ENCODE data around the gene ATP5ME.
"Not testable (repeated sequence)": the region's sequence is repeated elsewhere in the genome, so short reads cannot be mapped to it uniquely, and the experiment has no call there.

Gene ATP5ME

GRCh38 chr4:653831-654502 is 20.1 kb downstream of the ATP5ME start:
- DNase-seq: no peak

- no peak for DNase-seq
Observed at GRCh38 chr4:653080-653821, 20.8 kb downstream of the ATP5ME start.

- DNase-seq: no peak
Observed at GRCh38 chr4:651884-652642, 22.0 kb downstream of the ATP5ME start.

GRCh38 chr4:650951-651883 is 22.9 kb downstream of the ATP5ME start:
- no peak for DNase-seq

GRCh38 chr4:650461-650860 is 23.6 kb downstream of the ATP5ME start:
- no peak for DNase-seq

DNA sequence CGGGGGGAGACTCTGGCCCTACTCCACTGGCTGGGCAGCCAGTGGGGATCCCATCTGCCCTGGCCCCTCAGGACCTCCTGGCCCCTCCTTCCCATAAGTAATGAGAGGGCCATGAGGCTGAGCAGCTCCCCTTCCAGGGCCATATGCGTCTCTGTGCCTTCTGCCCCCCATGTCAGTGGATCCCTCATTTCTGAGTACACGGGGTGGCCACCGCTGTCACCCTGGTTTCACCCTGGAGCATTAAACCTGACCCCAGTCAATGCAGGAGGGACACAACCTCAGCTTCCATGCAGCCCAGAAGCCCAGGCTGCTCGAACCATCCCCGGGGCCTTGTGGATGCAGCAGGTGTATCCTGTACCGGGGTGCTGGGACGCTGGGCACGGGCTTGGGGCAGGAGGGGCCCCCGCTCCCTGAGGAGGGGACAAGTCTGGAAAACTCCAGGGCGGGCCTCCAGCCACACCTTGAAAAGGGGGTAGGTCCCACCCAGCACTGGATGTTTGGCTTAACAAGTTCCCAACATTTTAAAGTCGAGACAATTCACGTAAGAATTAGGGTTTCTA is 24.2 kb downstream of the ATP5ME start:
- DNase-seq: no peak

DNA sequence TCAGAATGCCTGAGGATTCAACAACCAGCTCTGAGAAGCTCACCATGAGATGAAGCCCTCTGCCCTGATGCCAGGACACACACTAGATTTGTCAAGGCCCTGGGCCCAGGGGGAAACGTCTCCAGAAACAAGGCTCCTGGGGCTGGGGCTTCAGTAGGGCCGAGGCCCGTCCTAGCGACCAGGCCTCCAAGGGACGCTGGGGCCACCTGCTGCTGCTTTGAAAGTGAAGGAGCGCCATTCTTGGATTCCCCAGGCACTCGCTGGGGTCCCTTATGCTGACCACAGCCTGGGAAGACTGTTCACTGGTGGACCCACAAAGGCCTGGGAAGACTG is 24.8 kb downstream of the ATP5ME start:
- no peak for DNase-seq

- no peak for DNase-seq
Observed at GRCh38 chr4:648579-649292, 25.3 kb downstream of the ATP5ME start.

GRCh38 chr4:647481-647880 is 26.6 kb downstream of the ATP5ME start:
- DNase-seq: no peak

- no peak for DNase-seq
Observed at GRCh38 chr4:646460-646859, 27.6 kb downstream of the ATP5ME start.

DNA sequence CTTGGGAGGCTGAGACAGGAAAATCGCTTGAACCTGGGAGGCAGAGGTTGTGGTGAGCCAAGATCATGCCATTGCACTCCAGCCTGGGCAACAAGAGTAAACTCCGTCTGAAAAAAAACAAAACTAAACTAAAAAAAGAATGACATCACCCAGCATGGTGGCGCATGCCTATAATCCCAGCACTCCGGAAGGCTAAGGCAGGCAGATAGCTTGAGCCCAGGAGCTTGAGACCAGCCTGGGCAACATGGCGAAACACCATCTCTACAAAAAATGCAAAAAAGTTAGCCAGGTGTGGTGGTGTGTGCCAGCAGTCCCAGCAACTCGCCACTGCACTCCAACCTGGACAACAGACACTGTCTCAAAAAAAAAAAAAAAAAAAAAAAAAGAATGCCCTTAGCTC is 31.7 kb downstream of the ATP5ME start:
- not testable (repeated sequence) for DNase-seq

GRCh38 chr4:637536-638280 is 36.4 kb downstream of the ATP5ME start:
- no peak for DNase-seq

DNA sequence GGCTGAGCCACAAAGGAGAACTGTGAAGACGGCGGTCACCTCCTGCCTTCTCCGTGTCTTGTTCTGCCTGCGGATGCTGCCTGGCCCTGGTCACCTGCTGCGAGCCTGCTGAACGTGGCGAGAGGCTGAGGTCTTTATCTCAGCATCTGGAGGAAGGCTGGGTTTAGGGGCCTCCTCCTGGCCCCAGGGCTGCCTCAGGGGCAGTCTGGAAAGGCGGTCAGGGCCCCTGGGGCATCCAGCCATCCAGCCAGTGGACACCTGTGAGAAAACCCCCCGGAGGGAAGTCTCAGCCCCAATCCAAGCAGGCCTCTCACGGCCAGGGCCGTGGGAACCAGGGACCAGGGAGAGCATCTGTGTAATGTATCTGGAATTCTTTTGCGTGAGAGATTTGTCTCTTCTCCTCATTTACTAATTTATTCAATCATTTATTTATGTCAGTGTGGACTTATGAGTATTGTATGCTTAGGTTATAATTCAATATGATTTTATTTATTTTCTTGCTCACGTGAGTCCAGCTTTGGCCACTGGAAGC is 37.4 kb downstream of the ATP5ME start:
- DNase-seq: no peak

- no peak for DNase-seq
Observed at GRCh38 chr4:635851-636627, 38.0 kb downstream of the ATP5ME start.

DNA sequence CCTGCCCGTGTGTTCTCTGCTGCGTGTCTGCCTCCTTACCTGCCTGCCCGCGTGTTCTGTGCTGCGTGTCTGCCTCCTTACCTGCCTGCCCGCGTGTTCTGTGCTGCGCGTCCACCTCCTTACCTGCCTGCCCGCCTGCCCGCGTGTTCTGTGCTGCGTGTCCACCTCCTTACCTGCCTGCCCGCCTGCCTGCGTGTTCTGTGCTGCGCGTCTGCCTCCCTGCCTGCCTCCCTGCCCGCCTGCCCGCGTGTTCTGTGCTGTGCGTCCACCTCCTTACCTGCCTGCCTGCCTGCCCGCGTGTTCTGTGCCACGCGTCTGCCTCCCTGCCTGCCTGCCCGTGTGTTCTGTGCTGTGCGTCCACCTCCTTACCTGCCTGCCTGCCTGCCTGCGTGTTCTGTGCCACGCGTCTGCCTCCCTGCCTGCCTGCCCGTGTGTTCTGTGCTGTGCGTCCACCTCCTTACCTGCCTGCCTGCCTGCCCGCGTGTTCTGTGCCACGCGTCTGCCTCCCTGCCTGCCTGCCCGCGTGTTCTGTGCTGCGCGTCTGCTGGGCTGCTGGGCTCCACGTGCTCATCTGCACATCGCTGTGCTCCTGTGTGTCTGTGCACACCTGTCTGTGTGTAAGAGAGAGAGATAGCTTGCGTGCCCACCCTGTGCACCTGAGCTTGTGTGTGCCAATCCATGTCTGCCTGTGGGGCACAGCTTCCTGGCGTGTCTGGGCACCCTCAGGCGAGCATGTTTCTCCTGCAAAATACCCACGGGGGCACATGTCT is 38.8 kb downstream of the ATP5ME start:
- DNase-seq: not testable (repeated sequence)

DNA sequence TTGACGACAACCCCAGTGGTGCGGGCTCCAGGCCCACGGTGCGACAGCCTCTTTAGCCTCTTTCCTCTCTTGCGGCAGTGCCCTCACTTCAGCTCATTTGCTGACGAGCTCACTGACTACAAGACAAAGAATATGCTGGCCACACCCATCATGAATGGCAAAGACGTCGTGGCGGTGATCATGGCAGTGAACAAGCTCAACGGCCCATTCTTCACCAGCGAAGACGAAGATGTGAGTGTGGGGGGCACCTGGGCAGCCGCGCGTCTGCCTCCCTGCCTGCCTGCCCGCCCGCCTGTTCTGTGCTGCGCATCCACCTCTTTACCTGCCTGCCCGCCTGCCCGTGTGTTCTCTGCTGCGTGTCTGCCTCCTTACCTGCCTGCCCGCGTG is 39.5 kb downstream of the ATP5ME start:
- DNase-seq: no peak

DNA sequence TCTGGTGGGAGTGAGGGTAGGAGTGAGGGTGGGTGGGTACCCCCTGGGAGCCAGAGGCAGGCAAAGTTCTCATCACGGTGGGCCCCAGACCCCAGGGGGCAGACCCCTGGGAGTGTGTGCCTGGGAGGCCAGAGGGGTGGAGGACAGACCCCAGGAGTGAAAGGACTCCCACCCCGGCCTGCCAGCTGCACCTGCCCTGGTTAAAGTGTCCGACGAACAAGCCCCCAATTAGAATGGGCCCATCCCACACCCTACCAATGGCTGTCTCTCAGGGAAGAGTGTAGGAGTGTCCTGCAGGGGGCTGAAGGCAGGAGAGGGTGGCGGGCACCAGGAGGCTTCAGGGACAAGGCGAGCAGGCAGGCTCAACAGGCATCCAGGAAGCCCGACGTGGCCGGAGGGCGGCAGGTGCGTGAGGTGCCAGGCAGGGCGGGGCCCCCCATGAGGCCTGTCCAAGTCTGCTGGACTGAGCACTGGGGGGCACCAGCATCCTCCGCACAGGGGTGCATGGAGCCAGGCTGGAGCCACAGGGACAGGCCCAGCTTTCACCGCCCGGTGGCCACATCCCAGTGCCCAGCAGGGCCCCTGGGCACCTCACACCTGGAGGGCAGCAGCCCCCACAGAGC is 40.0 kb downstream of the ATP5ME start:
- DNase-seq: no peak

- DNase-seq: no peak
Observed at GRCh38 chr4:633406-633805, 40.7 kb downstream of the ATP5ME start.

GRCh38 chr4:632926-633325 is 41.1 kb downstream of the ATP5ME start:
- no peak for DNase-seq
